KMS-11 (cell line): Measurements from ENCODE around the gene EPC2.

Experiments used
- H2AFZ ChIP-seq: fragments of 200-600 bp; sonication (generic); 2 replicates; pipeline ENCODE4 v1.6.1; 2016; ENCODE audit warnings: antibody characterized with exemption, mixed run types, low read depth
- H3K27ac ChIP-seq: fragments of 200-600 bp; sonication (generic); 2 replicates; pipeline ENCODE4 v1.6.1; 2016; ENCODE audit warnings: mild to moderate bottlenecking, mixed run types
- H3K27me3 ChIP-seq: fragments of 200-600 bp; sonication (generic); 2 replicates; pipeline ENCODE4 v1.6.1; 2017; ENCODE audit warnings: mild to moderate bottlenecking, low read depth, mixed run types, moderate library complexity; ENCODE audit not compliant: insufficient read depth
- H3K36me3 ChIP-seq: fragments of 200-600 bp; sonication (generic); 2 replicates; pipeline ENCODE4 v1.6.1; 2017; ENCODE audit warnings: mild to moderate bottlenecking, mixed run types; ENCODE audit not compliant: insufficient read depth
- H3K4me1 ChIP-seq: fragments of 200-600 bp; sonication (generic); 2 replicates; pipeline ENCODE4 v1.6.1; 2016; ENCODE audit warnings: mild to moderate bottlenecking, low read depth, mixed run types; ENCODE audit not compliant: poor library complexity, severe bottlenecking
- H3K4me2 ChIP-seq: fragments of 200-600 bp; sonication (generic); 2 replicates; pipeline ENCODE4 v1.7.0; 2016; ENCODE audit warnings: mild to moderate bottlenecking, mixed run types
- H3K4me3 ChIP-seq: fragments of 200-600 bp; sonication (generic); IDR thresholded peaks from 2 replicates; pipeline ENCODE4 v1.6.1; 2017; ENCODE audit warnings: low read depth, low read length, mixed read lengths; ENCODE audit not compliant: insufficient read depth
- H3K79me2 ChIP-seq: fragments of 200-600 bp; sonication (generic); 2 replicates; pipeline ENCODE4 v1.6.1; 2016; ENCODE audit warnings: low read depth, mixed run types; ENCODE audit not compliant: insufficient read depth
- H3K9ac ChIP-seq: fragments of 200-600 bp; sonication (generic); 2 replicates; pipeline ENCODE4 v1.6.1; 2016; ENCODE audit warnings: mild to moderate bottlenecking, mixed run types
- H4K20me1 ChIP-seq: fragments of 200-600 bp; sonication (generic); 2 replicates; pipeline ENCODE4 v1.6.1; 2016; ENCODE audit warnings: mild to moderate bottlenecking, mixed run types; ENCODE audit not compliant: insufficient read depth
- CTCF ChIP-seq: fragments of 200-600 bp; sonication (generic); conservative IDR thresholded peaks from 2 replicates; pipeline ENCODE4 v1.6.1; 2017; ENCODE audit warnings: low read depth, mild to moderate bottlenecking, antibody characterized with exemption, low read length, moderate library complexity, mixed read lengths

Gene EPC2

GRCh38 chr2:148614014-148614321, 30.6 kb upstream of the EPC2 start:
- H3K27me3 ChIP-seq = no peaks in the 10 kb centered on the region
- peak overlapping the region; percentile 65 for H2AFZ ChIP-seq
- H3K36me3 ChIP-seq = no peaks in the 10 kb centered on the region
- H4K20me1 ChIP-seq = no peaks in the 10 kb centered on the region
- H3K27ac ChIP-seq = no peak overlapping the region; the same call in 1 of the 2 replicates
- no peaks in the 10 kb centered on the region for H3K79me2 ChIP-seq
- H3K9ac ChIP-seq = peak overlapping the region; percentile 16; the same call in 1 of the 2 replicates
- peaks cover 16% of the 10 kb centered on the region for H3K4me1 ChIP-seq
- TF ChIP-seq CTCF = no peak
- H3K4me3 ChIP-seq = no peak overlapping the region
- peak overlapping the region; percentile 18; the same call in 1 of the 2 replicates for H3K4me2 ChIP-seq

GRCh38 chr2:148614322-148615049, 30.1 kb upstream of the EPC2 start:
- peaks cover 16% of the 10 kb centered on the region for H3K4me1 ChIP-seq
- H3K4me3 ChIP-seq = no peak overlapping the region
- peak overlapping the region; percentile 18; the same call in 1 of the 2 replicates for H3K4me2 ChIP-seq
- no peaks in the 10 kb centered on the region for H3K79me2 ChIP-seq
- H4K20me1 ChIP-seq = no peaks in the 10 kb centered on the region
- H3K9ac ChIP-seq = peak overlapping the region; percentile 16; the same call in 1 of the 2 replicates
- H3K36me3 ChIP-seq = no peaks in the 10 kb centered on the region
- peak overlapping the region; percentile 33; the same call in 1 of the 2 replicates for H3K27ac ChIP-seq
- H3K27me3 ChIP-seq = no peaks in the 10 kb centered on the region
- H2AFZ ChIP-seq = peak overlapping the region; percentile 65
- TF ChIP-seq CTCF = no peak

- Histone ChIP-seq H3K27me3 (no peaks in the 10 kb centered on the region), H3K4me3 (no peak overlapping the region), H4K20me1 (no peaks in the 10 kb centered on the region), H3K9ac (no peak overlapping the region), H3K27ac (no peak overlapping the region), H3K4me2 (no peak overlapping the region), H3K79me2 (no peaks in the 10 kb centered on the region), H2AFZ (no peak overlapping the region), H3K4me1 (peaks cover 16% of the 10 kb centered on the region), H3K36me3 (no peaks in the 10 kb centered on the region)
- TF ChIP-seq CTCF = no peak
Measured at GRCh38 chr2:148615381-148615841, 29.1 kb upstream of the EPC2 start.

GRCh38 chr2:148616662-148617061, 27.9 kb upstream of the EPC2 start:
- Histone ChIP-seq H3K4me2 (no peak overlapping the region), H3K27me3 (no peaks in the 10 kb centered on the region), H2AFZ (no peak overlapping the region), H3K79me2 (no peaks in the 10 kb centered on the region), H3K4me3 (no peak overlapping the region), H3K36me3 (no peaks in the 10 kb centered on the region), H3K4me1 (peaks cover 16% of the 10 kb centered on the region), H4K20me1 (no peaks in the 10 kb centered on the region), H3K27ac (no peak overlapping the region), H3K9ac (no peak overlapping the region)
- TF ChIP-seq CTCF = no peak
